ENCODE data around the gene ROGDI.

- TF ChIP-seq CTCF (IDR thresholded peaks at IDR 0.05; ENCODE audit: low read depth, low read length): no peak
- TF ChIP-seq EZH2phosphoT487 (IDR thresholded peaks at IDR 0.05; ENCODE audit: low read depth): no peak
Observed at GRCh38 chr16:4833584-4833983, 31.2 kb upstream of the ROGDI start.
